GM23338 (cell line): ENCODE measurements around the gene MATN1. TPM values are rescaled to one million over a fixed set of nuclear protein-coding genes. Genes with fewer than 3 reads are reported as not detected.

ENCODE experiments used
- ATAC-seq: fragments of 200-7000 bp; cut with Tn5 transposase; 3 replicates; pipeline ENCODE4 v1.9.1; 2020
- DNase-seq: peaks from one replicate; pipeline ENCODE4 v3.0.0-alpha.2; 2015; ENCODE audit warnings: low spot score
- H2AFZ ChIP-seq: fragments of 200-600 bp; sonication (generic); 2 replicates; pipeline ENCODE4 v1.8.0; 2016; ENCODE audit warnings: antibody characterized with exemption, mild to moderate bottlenecking, moderate library complexity
- H3F3A ChIP-seq: fragments of 200-600 bp; sonication (generic); replicated peaks from 2 replicates; pipeline ENCODE4 v1.8.0; 2017; ENCODE audit warnings: antibody characterized with exemption, mixed run types, low read depth
- H3K27ac ChIP-seq: fragments of 200-600 bp; sonication (generic); 2 replicates; pipeline ENCODE4 v1.6.1; 2016; ENCODE audit warnings: low read depth
- H3K27me3 ChIP-seq: fragments of 200-600 bp; sonication (generic); 2 replicates; pipeline ENCODE4 v1.8.0; 2016; ENCODE audit warnings: mild to moderate bottlenecking, mixed run types, moderate library complexity; ENCODE audit not compliant: insufficient read depth
- H3K36me3 ChIP-seq: fragments of 200-600 bp; sonication (generic); 2 replicates; pipeline ENCODE4 v1.8.0; 2016; ENCODE audit warnings: mild to moderate bottlenecking; ENCODE audit not compliant: insufficient read depth
- H3K4me1 ChIP-seq: fragments of 200-600 bp; sonication (generic); 2 replicates; pipeline ENCODE4 v1.8.0; 2016; ENCODE audit warnings: mild to moderate bottlenecking, moderate library complexity; ENCODE audit not compliant: insufficient read depth
- H3K4me2 ChIP-seq: fragments of 200-600 bp; sonication (generic); 2 replicates; pipeline ENCODE4 v1.7.1; 2017; ENCODE audit warnings: mixed run types
- H3K4me3 ChIP-seq: fragments of 200-600 bp; sonication (generic); 2 replicates; pipeline ENCODE4 v1.6.1; 2016; ENCODE audit warnings: mixed run types
- H3K79me2 ChIP-seq: fragments of 200-600 bp; sonication (generic); replicated peaks from 2 replicates; pipeline ENCODE4 v1.8.0; 2017; ENCODE audit warnings: mild to moderate bottlenecking; ENCODE audit not compliant: insufficient read depth
- H3K9me2 ChIP-seq: fragments of 200-600 bp; sonication (generic); 2 replicates; pipeline ENCODE4 v1.8.0; 2017; ENCODE audit not compliant: insufficient read depth
- H4K20me1 ChIP-seq: fragments of 200-600 bp; sonication (generic); replicated peaks from 2 replicates; pipeline ENCODE4 v1.8.0; 2017; ENCODE audit warnings: mild to moderate bottlenecking; ENCODE audit not compliant: insufficient read depth
- H3K27ac Mint-ChIP-seq: 2 replicates; pipeline ENCODE4 v1.8.0; 2020; ENCODE audit warnings: inconsistent platforms, mild to moderate bottlenecking, moderate library complexity, mixed read lengths
- H3K27me3 Mint-ChIP-seq: 3 replicates; pipeline ENCODE4 v1.8.0; 2022; ENCODE audit warnings: low read depth, mild to moderate bottlenecking, moderate library complexity, mixed read lengths, inconsistent platforms; ENCODE audit not compliant: insufficient read depth, poor library complexity
- H3K36me3 Mint-ChIP-seq: 3 replicates; pipeline ENCODE4 v1.8.0; 2021; ENCODE audit warnings: low read depth, mild to moderate bottlenecking, inconsistent platforms, moderate library complexity, mixed read lengths
- H3K4me1 Mint-ChIP-seq: 3 replicates; pipeline ENCODE4 v1.8.0; 2020; ENCODE audit warnings: mild to moderate bottlenecking, inconsistent platforms, mixed read lengths
- H3K4me3 Mint-ChIP-seq: 3 replicates; pipeline ENCODE4 v1.8.0; 2021; ENCODE audit warnings: moderate library complexity, mild to moderate bottlenecking, inconsistent platforms, mixed read lengths
- H3K9me3 Mint-ChIP-seq: 3 replicates; pipeline ENCODE4 v1.8.0; 2020; ENCODE audit warnings: moderate library complexity, mild to moderate bottlenecking, inconsistent platforms, mixed read lengths
- CREB1 ChIP-seq: fragments of 250-450 bp; sonication (Bioruptor Pico); IDR thresholded peaks from 2 replicates; pipeline ENCODE4 v1.5.0; 2020; ENCODE audit warnings: low read depth, mild to moderate bottlenecking, moderate library complexity
- ETS1 ChIP-seq: IDR thresholded peaks from 2 replicates; pipeline ENCODE4 v1.6.1; 2016; ENCODE audit warnings: antibody characterized with exemption
- EZH2 ChIP-seq: fragments of 200-600 bp; sonication (generic); IDR thresholded peaks from one replicate; pipeline ENCODE4 v1.8.0; 2017; ENCODE audit warnings: antibody characterized with exemption, mild to moderate bottlenecking, low read depth; ENCODE audit not compliant: unreplicated experiment
- EZH2phosphoT487 ChIP-seq: fragments of 200-600 bp; sonication (generic); IDR thresholded peaks from one replicate; pipeline ENCODE4 v1.8.1; 2018; ENCODE audit warnings: antibody characterized with exemption; ENCODE audit not compliant: unreplicated experiment
- JUNB ChIP-seq: IDR thresholded peaks from one replicate; pipeline ENCODE4 v1.6.1; 2016; ENCODE audit warnings: antibody characterized with exemption; ENCODE audit not compliant: unreplicated experiment
- NANOG ChIP-seq: IDR thresholded peaks from 2 replicates; pipeline ENCODE4 v1.6.1; 2016; ENCODE audit warnings: antibody characterized with exemption, borderline replicate concordance
- POLR2AphosphoS5 ChIP-seq: IDR thresholded peaks from 2 replicates; pipeline ENCODE4 v1.6.1; 2016; ENCODE audit warnings: antibody characterized with exemption, low read depth
- REST ChIP-seq: IDR thresholded peaks from one replicate; pipeline ENCODE4 v1.6.1; 2018; ENCODE audit warnings: antibody characterized with exemption; ENCODE audit not compliant: unreplicated experiment
- STAT1 ChIP-seq: IDR thresholded peaks from one replicate; pipeline ENCODE4 v1.6.1; 2016; ENCODE audit warnings: antibody characterized with exemption; ENCODE audit not compliant: unreplicated experiment
- ZNF114 ChIP-seq: fragments of 250-450 bp; sonication (Bioruptor Pico); IDR thresholded peaks from 2 replicates; pipeline ENCODE4 v1.5.0; 2020; ENCODE audit warnings: mild to moderate bottlenecking, moderate library complexity
- ZNF331 ChIP-seq: fragments of 250-450 bp; sonication (Bioruptor Pico); IDR thresholded peaks from 2 replicates; pipeline ENCODE4 v1.5.0; 2020; ENCODE audit warnings: low read depth, mild to moderate bottlenecking, moderate library complexity
- ZNF462 ChIP-seq: fragments of 250-450 bp; sonication (Bioruptor Pico); IDR thresholded peaks from 2 replicates; pipeline ENCODE4 v1.5.0; 2020; ENCODE audit warnings: mild to moderate bottlenecking, moderate library complexity
- polyA plus RNA-seq: library from polyadenylated mRNA; unstranded; fragments of >200 nt; fragmentation: Nextera tagmentation; extraction: Ambion mirVana; gene quantifications from 2 replicates; pipeline ENCODE4 v1.2.1, GENCODE V29; 2016
- total RNA-seq: library from RNA; depleted of rRNA; stranded (reverse); fragments of >200 nt; shearing (Covaris generic); gene quantifications from 2 replicates; pipeline ENCODE4 v1.2.3, GENCODE V29; 2014
- TF ChIP-seq, protein P1 (sequence below), 2 experiments: fragments of 200-600 bp in 1 of 2; sonication (generic) in 1 of 2; conservative IDR thresholded peaks; 2 replicates each; pipeline versions ENCODE4 v1.5.1 to v1.6.1; 2016 to 2017; ENCODE audit warnings: antibody characterized with exemption in 2 of 2, low read depth in 2 of 2, mild to moderate bottlenecking in 2 of 2, moderate library complexity in 1 of 2

The MATN1 gene
- total and polyA plus RNA-seq, 2 experiments from 2014 or later, result 0.08 to 0.31 TPM

GRCh38 chr1:30706528-30706927 lies 16.9 kb downstream of the MATN1 start:
- no peaks in the 10 kb centered on the region for H3K27me3 ChIP-seq
- H3F3A ChIP-seq, result no peaks in the 10 kb centered on the region
- peaks cover 3% of the 10 kb centered on the region; the same call in 1 of the 2 replicates for H3K4me1 ChIP-seq
- no peak overlapping the region for H3K4me3 ChIP-seq
- Mint-ChIP-seq H3K9me3 (no peaks in the 10 kb centered on the region), H3K4me1 (no peaks in the 10 kb centered on the region), H3K27ac (no peak overlapping the region), H3K36me3 (no peaks in the 10 kb centered on the region), H3K4me3 (no peak overlapping the region), H3K27me3 (peaks cover 3% of the 10 kb centered on the region)
- ATAC-seq (no peak), DNase-seq (no peak)
- H3K36me3 ChIP-seq, result no peaks in the 10 kb centered on the region
- TF ChIP-seq POLR2AphosphoS5 (no peak), REST (no peak), CREB1 (CRISPR knock-in tag) (no peak), ETS1 (no peak), ZNF331 (CRISPR knock-in tag) (no peak), NANOG (no peak), ZNF462 (no peak), EZH2phosphoT487 (no peak), ZNF114 (CRISPR knock-in tag) (no peak), EZH2 (no peak), STAT1 (no peak), JUNB (no peak)
- TF ChIP-seq, protein P1, sequence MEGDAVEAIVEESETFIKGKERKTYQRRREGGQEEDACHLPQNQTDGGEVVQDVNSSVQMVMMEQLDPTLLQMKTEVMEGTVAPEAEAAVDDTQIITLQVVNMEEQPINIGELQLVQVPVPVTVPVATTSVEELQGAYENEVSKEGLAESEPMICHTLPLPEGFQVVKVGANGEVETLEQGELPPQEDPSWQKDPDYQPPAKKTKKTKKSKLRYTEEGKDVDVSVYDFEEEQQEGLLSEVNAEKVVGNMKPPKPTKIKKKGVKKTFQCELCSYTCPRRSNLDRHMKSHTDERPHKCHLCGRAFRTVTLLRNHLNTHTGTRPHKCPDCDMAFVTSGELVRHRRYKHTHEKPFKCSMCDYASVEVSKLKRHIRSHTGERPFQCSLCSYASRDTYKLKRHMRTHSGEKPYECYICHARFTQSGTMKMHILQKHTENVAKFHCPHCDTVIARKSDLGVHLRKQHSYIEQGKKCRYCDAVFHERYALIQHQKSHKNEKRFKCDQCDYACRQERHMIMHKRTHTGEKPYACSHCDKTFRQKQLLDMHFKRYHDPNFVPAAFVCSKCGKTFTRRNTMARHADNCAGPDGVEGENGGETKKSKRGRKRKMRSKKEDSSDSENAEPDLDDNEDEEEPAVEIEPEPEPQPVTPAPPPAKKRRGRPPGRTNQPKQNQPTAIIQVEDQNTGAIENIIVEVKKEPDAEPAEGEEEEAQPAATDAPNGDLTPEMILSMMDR (conservative IDR thresholded peaks at IDR 0.05; ENCODE audit: low read depth in 2 of 2), result no peak
- no peak overlapping the region for H3K27ac ChIP-seq
- H3K79me2 ChIP-seq, result no peaks in the 10 kb centered on the region
- H2AFZ ChIP-seq, result no peak overlapping the region
- H3K4me2 ChIP-seq, result no peak overlapping the region
- H4K20me1 ChIP-seq, result no peaks in the 10 kb centered on the region
- peaks cover 9% of the 10 kb centered on the region; the same call in 1 of the 2 replicates for H3K9me2 ChIP-seq
